ENCODE results near the gene PLIN1.

Gene PLIN1

GRCh38 chr15:89646416-89647141, 32.6 kb downstream of the PLIN1 start:
- Histone ChIP-seq H3K27me3 (ENCODE audit: control insufficient read depth in 1 of 2, insufficient read depth in 2 of 2, low read length in 2 of 2) (no peaks in the 10 kb centered on the region), H3K4me3 (ENCODE audit: low read depth in 1 of 2, low read length in 2 of 2) (no peak overlapping the region), H3K9me3 (ENCODE audit: control insufficient read depth in 1 of 2, low read length in 2 of 2) (no peaks in the 10 kb centered on the region), H3K27ac (ENCODE audit: low read depth, low read length) (no peak overlapping the region), H3K36me3 (ENCODE audit: control insufficient read depth in 1 of 2, insufficient read depth in 2 of 2, low read length in 2 of 2) (no peaks in the 10 kb centered on the region), H3K4me1 (ENCODE audit: control insufficient read depth in 1 of 2, insufficient read depth in 2 of 2, low read length in 2 of 2) (peaks cover 3 to 5% of the 10 kb centered on the region in 2 donors), H3K9ac (ENCODE audit: low read depth in 1 of 2, low read length in 2 of 2) (no peak overlapping the region)

GRCh38 chr15:89645680-89646079, 33.5 kb downstream of the PLIN1 start:
- Histone ChIP-seq H3K4me1 (ENCODE audit: control insufficient read depth in 1 of 2, insufficient read depth in 2 of 2, low read length in 2 of 2) (peaks cover 3 to 5% of the 10 kb centered on the region in 2 donors), H3K4me3 (ENCODE audit: low read depth in 1 of 2, low read length in 2 of 2) (no peak overlapping the region), H3K27ac (ENCODE audit: low read depth, low read length) (no peak overlapping the region), H3K9ac (ENCODE audit: low read depth in 1 of 2, low read length in 2 of 2) (no peak overlapping the region), H3K36me3 (ENCODE audit: control insufficient read depth in 1 of 2, insufficient read depth in 2 of 2, low read length in 2 of 2) (no peaks in the 10 kb centered on the region), H3K27me3 (ENCODE audit: control insufficient read depth in 1 of 2, insufficient read depth in 2 of 2, low read length in 2 of 2) (no peaks in the 10 kb centered on the region), H3K9me3 (ENCODE audit: control insufficient read depth in 1 of 2, low read length in 2 of 2) (no peaks in the 10 kb centered on the region)

GRCh38 chr15:89642106-89642505, 37.1 kb downstream of the PLIN1 start:
- Histone ChIP-seq H3K9ac (ENCODE audit: low read depth in 1 of 2, low read length in 2 of 2) (no peak overlapping the region), H3K4me1 (ENCODE audit: control insufficient read depth in 1 of 2, insufficient read depth in 2 of 2, low read length in 2 of 2) (peaks cover under 1% of the 10 kb centered on the region in 2 donors), H3K36me3 (ENCODE audit: control insufficient read depth in 1 of 2, insufficient read depth in 2 of 2, low read length in 2 of 2) (no peaks in the 10 kb centered on the region), H3K9me3 (ENCODE audit: control insufficient read depth in 1 of 2, low read length in 2 of 2) (no peaks in the 10 kb centered on the region), H3K27ac (ENCODE audit: low read depth, low read length) (no peak overlapping the region), H3K27me3 (ENCODE audit: control insufficient read depth in 1 of 2, insufficient read depth in 2 of 2, low read length in 2 of 2) (no peaks in the 10 kb centered on the region), H3K4me3 (ENCODE audit: low read depth in 1 of 2, low read length in 2 of 2) (no peak overlapping the region)

- Histone ChIP-seq H3K4me3 (ENCODE audit: low read depth in 1 of 2, low read length in 2 of 2) (no peak overlapping the region), H3K36me3 (ENCODE audit: control insufficient read depth in 1 of 2, insufficient read depth in 2 of 2, low read length in 2 of 2) (no peaks in the 10 kb centered on the region)
These were observed 38.1 kb downstream of the PLIN1 start for GRCh38 chr15:89641053-89641452.

DNA sequence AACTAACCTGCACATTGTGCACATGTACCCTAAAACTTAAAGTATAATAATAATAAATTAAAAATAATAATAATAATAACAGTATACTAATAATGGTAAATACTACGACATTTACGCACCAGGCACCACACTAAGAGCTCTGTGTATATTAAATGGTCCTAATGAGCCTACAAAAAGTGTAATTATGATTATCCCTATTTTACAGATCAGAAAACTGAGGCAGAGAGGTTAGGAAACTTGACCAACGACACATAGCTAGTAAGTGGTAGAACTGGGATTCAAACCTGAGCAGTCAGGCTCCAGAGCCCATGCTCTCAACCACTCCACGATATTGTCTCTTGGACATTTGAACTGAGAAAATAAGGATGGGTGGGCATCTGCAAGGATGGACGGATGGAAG, 38.9 kb downstream of the PLIN1 start:
- no peak overlapping the region for H3K9ac ChIP-seq (ENCODE audit: low read depth in 1 of 2, low read length in 2 of 2)
- no peaks in the 10 kb centered on the region for H3K36me3 ChIP-seq (ENCODE audit: control insufficient read depth in 1 of 2, insufficient read depth in 2 of 2, low read length in 2 of 2)
- H3K9me3 ChIP-seq (ENCODE audit: control insufficient read depth in 1 of 2, low read length in 2 of 2): no peaks in the 10 kb centered on the region
- H3K4me3 ChIP-seq (ENCODE audit: low read depth in 1 of 2, low read length in 2 of 2): no peak overlapping the region
- no peaks in the 10 kb centered on the region for H3K4me1 ChIP-seq (ENCODE audit: control insufficient read depth in 1 of 2, insufficient read depth in 2 of 2, low read length in 2 of 2)
- H3K27ac ChIP-seq (ENCODE audit: low read depth, low read length): no peak overlapping the region
- no peaks in the 10 kb centered on the region for H3K27me3 ChIP-seq (ENCODE audit: control insufficient read depth in 1 of 2, insufficient read depth in 2 of 2, low read length in 2 of 2)

More at GRCh38 chr15:89641053-89641452, 38.1 kb downstream of the PLIN1 start:
- Histone ChIP-seq H3K27ac (ENCODE audit: low read depth, low read length) (no peak overlapping the region), H3K27me3 (ENCODE audit: control insufficient read depth in 1 of 2, insufficient read depth in 2 of 2, low read length in 2 of 2) (no peaks in the 10 kb centered on the region), H3K9me3 (ENCODE audit: control insufficient read depth in 1 of 2, low read length in 2 of 2) (no peaks in the 10 kb centered on the region), H3K9ac (ENCODE audit: low read depth in 1 of 2, low read length in 2 of 2) (no peak overlapping the region), H3K4me1 (ENCODE audit: control insufficient read depth in 1 of 2, insufficient read depth in 2 of 2, low read length in 2 of 2) (no peaks in the 10 kb centered on the region)

DNA sequence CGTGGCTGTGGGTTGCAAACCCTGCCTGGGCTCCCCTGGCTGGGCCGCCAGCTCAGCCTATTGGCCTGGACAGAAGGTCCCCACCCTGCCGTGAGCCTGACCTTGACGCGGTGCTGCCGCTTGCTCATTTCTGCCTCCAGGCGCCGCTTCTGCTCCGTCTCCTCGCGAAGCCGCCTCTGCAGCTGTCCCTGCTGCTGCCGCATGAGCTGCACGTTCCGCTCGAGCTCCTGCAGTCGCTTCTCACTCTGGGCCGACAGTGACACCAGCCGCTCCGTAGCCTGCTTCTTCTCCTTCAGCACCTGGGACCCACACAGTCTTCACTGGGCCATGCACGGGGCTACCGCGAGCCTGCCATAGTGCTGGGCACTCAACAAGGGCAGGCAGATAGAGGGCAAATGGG, 45.6 kb downstream of the PLIN1 start:
- peaks cover 5 to 20% of the 10 kb centered on the region in 2 donors for H3K36me3 ChIP-seq (ENCODE audit: control insufficient read depth in 1 of 2, insufficient read depth in 2 of 2, low read length in 2 of 2)

GRCh38 chr15:89632563-89633430, 46.4 kb downstream of the PLIN1 start:
- H3K36me3 ChIP-seq (ENCODE audit: control insufficient read depth in 1 of 2, insufficient read depth in 2 of 2, low read length in 2 of 2): peaks cover 5 to 26% of the 10 kb centered on the region in 2 donors
- no peaks in the 10 kb centered on the region for H3K4me1 ChIP-seq (ENCODE audit: control insufficient read depth in 1 of 2, insufficient read depth in 2 of 2, low read length in 2 of 2)
- no peak overlapping the region for H3K27ac ChIP-seq (ENCODE audit: low read depth, low read length)
- no peak overlapping the region for H3K4me3 ChIP-seq (ENCODE audit: low read depth in 1 of 2, low read length in 2 of 2)
- H3K9me3 ChIP-seq (ENCODE audit: control insufficient read depth in 1 of 2, low read length in 2 of 2): no peaks in the 10 kb centered on the region
- H3K27me3 ChIP-seq (ENCODE audit: control insufficient read depth in 1 of 2, insufficient read depth in 2 of 2, low read length in 2 of 2): no peaks in the 10 kb centered on the region
- no peak overlapping the region for H3K9ac ChIP-seq (ENCODE audit: low read depth in 1 of 2, low read length in 2 of 2)

More for the DNA sequence above, 45.6 kb downstream of the PLIN1 start:
- Histone ChIP-seq H3K4me1 (ENCODE audit: control insufficient read depth in 1 of 2, insufficient read depth in 2 of 2, low read length in 2 of 2) (no peaks in the 10 kb centered on the region), H3K27me3 (ENCODE audit: control insufficient read depth in 1 of 2, insufficient read depth in 2 of 2, low read length in 2 of 2) (no peaks in the 10 kb centered on the region), H3K9me3 (ENCODE audit: control insufficient read depth in 1 of 2, low read length in 2 of 2) (no peaks in the 10 kb centered on the region), H3K4me3 (ENCODE audit: low read depth in 1 of 2, low read length in 2 of 2) (no peak overlapping the region), H3K9ac (ENCODE audit: low read depth in 1 of 2, low read length in 2 of 2) (no peak overlapping the region), H3K27ac (ENCODE audit: low read depth, low read length) (no peak overlapping the region)

DNA sequence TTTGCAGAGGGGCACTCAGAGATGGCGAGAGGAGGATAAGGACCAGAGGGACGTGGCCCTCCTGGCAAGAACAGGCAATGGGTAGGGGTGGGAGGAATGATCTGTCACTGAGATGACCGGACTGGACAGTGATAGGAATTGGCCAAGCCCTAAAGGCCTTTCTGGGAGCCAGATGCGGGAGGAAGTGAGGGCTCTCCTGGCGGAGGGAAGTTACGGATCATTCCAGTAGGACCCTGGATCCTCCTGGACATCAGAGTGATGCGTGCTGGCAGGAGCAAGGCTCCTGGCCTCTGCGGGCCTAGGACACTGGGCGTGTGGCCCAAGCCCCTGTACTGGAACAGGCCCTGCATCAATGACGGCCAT, 47.3 kb downstream of the PLIN1 start:
- H3K36me3 ChIP-seq (ENCODE audit: control insufficient read depth in 1 of 2, insufficient read depth in 2 of 2, low read length in 2 of 2): peaks cover 5 to 34% of the 10 kb centered on the region in 2 donors
- H3K9ac ChIP-seq (ENCODE audit: low read depth in 1 of 2, low read length in 2 of 2): no peak overlapping the region
- H3K9me3 ChIP-seq (ENCODE audit: control insufficient read depth in 1 of 2, low read length in 2 of 2): no peaks in the 10 kb centered on the region
- no peak overlapping the region for H3K4me3 ChIP-seq (ENCODE audit: low read depth in 1 of 2, low read length in 2 of 2)
- no peak overlapping the region for H3K27ac ChIP-seq (ENCODE audit: low read depth, low read length)
- no peaks in the 10 kb centered on the region for H3K27me3 ChIP-seq (ENCODE audit: control insufficient read depth in 1 of 2, insufficient read depth in 2 of 2, low read length in 2 of 2)
- no peaks in the 10 kb centered on the region for H3K4me1 ChIP-seq (ENCODE audit: control insufficient read depth in 1 of 2, insufficient read depth in 2 of 2, low read length in 2 of 2)

- Histone ChIP-seq H3K4me1 (ENCODE audit: control insufficient read depth in 1 of 2, insufficient read depth in 2 of 2, low read length in 2 of 2) (no peaks in the 10 kb centered on the region), H3K9ac (ENCODE audit: low read depth in 1 of 2, low read length in 2 of 2) (no peak overlapping the region), H3K9me3 (ENCODE audit: control insufficient read depth in 1 of 2, low read length in 2 of 2) (no peaks in the 10 kb centered on the region), H3K27me3 (ENCODE audit: control insufficient read depth in 1 of 2, insufficient read depth in 2 of 2, low read length in 2 of 2) (no peaks in the 10 kb centered on the region), H3K27ac (ENCODE audit: low read depth, low read length) (no peak overlapping the region), H3K36me3 (ENCODE audit: control insufficient read depth in 1 of 2, insufficient read depth in 2 of 2, low read length in 2 of 2) (peaks cover 5 to 41% of the 10 kb centered on the region in 2 donors), H3K4me3 (ENCODE audit: low read depth in 1 of 2, low read length in 2 of 2) (no peak overlapping the region)
These were observed 47.9 kb downstream of the PLIN1 start for GRCh38 chr15:89630974-89631901.
